Adrenal gland (tissue), 5 donors: ENCODE data around the gene GRXCR1.

Experiments used
- POLR2A ChIP-seq, 2 donors: fragments of 450-650 bp; IDR thresholded peaks; one replicate each; pipeline ENCODE4 v1.6.1; 2017; ENCODE audit warnings: antibody characterized with exemption in 2 of 2, mild to moderate bottlenecking in 2 of 2, moderate library complexity in 1 of 2
- TF ChIP-seq, protein P1 (sequence below), 6 experiments: fragments of 450-650 bp in 4 of 6; fragments of 200-600 bp in 2 of 6; sonication (generic) in 1 of 6; IDR thresholded peaks; 1 replicate in 5 of 6; 2 replicates in 1 of 6; pipeline versions ENCODE4 v1.5.1 to v1.8.0; 2016 to 2021; ENCODE audit warnings: antibody characterized with exemption in 6 of 6, mild to moderate bottlenecking in 2 of 6, moderate library complexity in 1 of 6
- donor health status: DM: no; HTN: no; CAD: no.

DNA sequence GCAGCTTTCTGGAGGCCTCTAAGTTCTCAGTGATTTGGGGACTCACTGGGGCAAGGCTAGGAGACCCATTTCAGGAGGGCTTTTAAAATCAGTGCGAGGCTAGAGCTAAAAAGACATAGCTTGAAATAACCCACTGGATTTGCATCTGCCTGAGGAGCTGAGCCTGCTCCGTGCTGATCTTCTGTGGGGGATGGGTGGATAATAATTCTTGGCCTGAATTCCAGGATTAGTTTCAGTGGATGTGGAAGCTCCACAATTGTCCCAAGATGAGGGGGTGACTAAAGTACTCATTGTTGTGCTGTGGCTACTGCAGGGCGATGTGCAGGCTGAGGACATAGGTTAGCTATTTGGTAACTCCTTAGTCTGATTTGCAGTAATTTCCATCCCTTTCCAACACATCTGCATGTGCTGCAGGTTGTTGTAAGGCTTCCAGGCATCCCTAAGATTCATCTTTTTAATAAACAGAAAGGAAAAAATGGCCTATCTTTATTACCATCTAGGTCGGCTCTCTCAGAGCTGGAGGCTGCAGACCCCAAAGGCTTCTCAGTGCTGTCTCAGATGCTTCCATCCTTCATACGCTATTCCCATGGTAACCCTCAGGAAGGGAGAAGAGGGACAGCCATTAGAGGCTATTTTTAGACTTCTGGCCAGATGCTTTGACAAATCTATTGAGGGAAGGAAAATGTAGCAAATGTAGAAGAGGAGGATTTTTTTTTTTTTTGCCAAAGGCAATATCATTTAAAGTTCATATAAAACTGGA, 63.4 kb downstream of the GRXCR1 start:
- TF ChIP-seq, protein P1, sequence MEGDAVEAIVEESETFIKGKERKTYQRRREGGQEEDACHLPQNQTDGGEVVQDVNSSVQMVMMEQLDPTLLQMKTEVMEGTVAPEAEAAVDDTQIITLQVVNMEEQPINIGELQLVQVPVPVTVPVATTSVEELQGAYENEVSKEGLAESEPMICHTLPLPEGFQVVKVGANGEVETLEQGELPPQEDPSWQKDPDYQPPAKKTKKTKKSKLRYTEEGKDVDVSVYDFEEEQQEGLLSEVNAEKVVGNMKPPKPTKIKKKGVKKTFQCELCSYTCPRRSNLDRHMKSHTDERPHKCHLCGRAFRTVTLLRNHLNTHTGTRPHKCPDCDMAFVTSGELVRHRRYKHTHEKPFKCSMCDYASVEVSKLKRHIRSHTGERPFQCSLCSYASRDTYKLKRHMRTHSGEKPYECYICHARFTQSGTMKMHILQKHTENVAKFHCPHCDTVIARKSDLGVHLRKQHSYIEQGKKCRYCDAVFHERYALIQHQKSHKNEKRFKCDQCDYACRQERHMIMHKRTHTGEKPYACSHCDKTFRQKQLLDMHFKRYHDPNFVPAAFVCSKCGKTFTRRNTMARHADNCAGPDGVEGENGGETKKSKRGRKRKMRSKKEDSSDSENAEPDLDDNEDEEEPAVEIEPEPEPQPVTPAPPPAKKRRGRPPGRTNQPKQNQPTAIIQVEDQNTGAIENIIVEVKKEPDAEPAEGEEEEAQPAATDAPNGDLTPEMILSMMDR (IDR thresholded peaks at IDR 0.05) = no peak
- TF ChIP-seq POLR2A (IDR thresholded peaks at IDR 0.05) = no peak
